Measurements from ENCODE around the gene RO60. TPM values are rescaled to one million over a fixed set of nuclear protein-coding genes. Genes with fewer than 3 reads are reported as not detected.

Gene RO60
- total RNA-seq, 1 experiment from 2014 or later: 74.8 TPM

GRCh38 chr1:193060406-193060805, 994 bp downstream of the RO60 start:
- TSS peak; percentile 62 for BruUV-seq (replicated peaks)
- Histone ChIP-seq H3K4me1 (ENCODE audit: control insufficient read depth, insufficient read depth, low read length) (peaks cover 19% of the 10 kb centered on the region), H3K9me3 (ENCODE audit: control insufficient read depth, insufficient read depth, low read depth, low read length) (no peaks in the 10 kb centered on the region), H3K27ac (ENCODE audit: low read length) (peak overlapping the region; percentile 93), H3K36me3 (ENCODE audit: control insufficient read depth, insufficient read depth, low read length) (peaks cover 22% of the 10 kb centered on the region), H3K4me3 (ENCODE audit: low read depth in 2 of 2, low read length in 2 of 2) (peak overlapping the region; percentile 95), H3K27me3 (ENCODE audit: control insufficient read depth, insufficient read depth, low read length) (no peaks in the 10 kb centered on the region)
- no peak for DNase-seq (ENCODE audit: low read depth, low spot score)
- no peak for TF ChIP-seq CTCF (IDR thresholded peaks at IDR 0.05)
- no peak for TF ChIP-seq POLR2AphosphoS5 (IDR thresholded peaks at IDR 0.05; ENCODE audit: low read depth, low read length)
- no peak for TF ChIP-seq TCF7L2 (IDR thresholded peaks at IDR 0.05; ENCODE audit: low read depth, low read length)
- TF ChIP-seq REST (IDR thresholded peaks at IDR 0.05; ENCODE audit: insufficient read depth in 1 of 2, low read depth in 2 of 2, low read length in 1 of 2): no peak
- no peak for TF ChIP-seq SIN3A (IDR thresholded peaks at IDR 0.05; ENCODE audit: borderline replicate concordance, insufficient read depth, low read depth, low read length)
- CTCF ChIA-PET: no interaction called here
- intact Hi-C loops (cut with micrococcal nuclease; ENCODE audit: unreplicated experiment) (no loop called here), in situ Hi-C loops (cut with HindIII; ENCODE audit: low pct_unique_long_range_greater_than_20kb, low sequenced_read_pairs) (no loop called here)
- ATAC-seq: no peak
- POLR2A ChIA-PET: no interaction called here

- no TSS peak for BruUV-seq (replicated peaks)
- in situ Hi-C loops (cut with HindIII; ENCODE audit: low pct_unique_long_range_greater_than_20kb, low sequenced_read_pairs): no loop called here
- Histone ChIP-seq H3K4me3 (ENCODE audit: low read depth in 2 of 2, low read length in 2 of 2) (peak overlapping the region; percentile 95), H3K27ac (ENCODE audit: low read length) (peak overlapping the region; percentile 93), H3K27me3 (ENCODE audit: control insufficient read depth, insufficient read depth, low read length) (no peaks in the 10 kb centered on the region), H3K4me1 (ENCODE audit: control insufficient read depth, insufficient read depth, low read length) (peaks cover 19% of the 10 kb centered on the region), H3K36me3 (ENCODE audit: control insufficient read depth, insufficient read depth, low read length) (peaks cover 22% of the 10 kb centered on the region), H3K9me3 (ENCODE audit: control insufficient read depth, insufficient read depth, low read depth, low read length) (no peaks in the 10 kb centered on the region)
- ChIA-PET CTCF (no interaction called here), POLR2A (no interaction called here)
- TF ChIP-seq POLR2AphosphoS5 (IDR thresholded peaks at IDR 0.05; ENCODE audit: low read depth, low read length) (no peak), REST (IDR thresholded peaks at IDR 0.05; ENCODE audit: insufficient read depth in 1 of 2, low read depth in 2 of 2, low read length in 1 of 2) (no peak), SIN3A (IDR thresholded peaks at IDR 0.05; ENCODE audit: borderline replicate concordance, insufficient read depth, low read depth, low read length) (no peak), CTCF (IDR thresholded peaks at IDR 0.05) (no peak), TCF7L2 (IDR thresholded peaks at IDR 0.05; ENCODE audit: low read depth, low read length) (no peak)
- intact Hi-C loops (cut with micrococcal nuclease; ENCODE audit: unreplicated experiment): no loop called here
- ATAC-seq (no peak), DNase-seq (ENCODE audit: low read depth, low spot score) (no peak)
Measured at GRCh38 chr1:193060938-193061337, 1.5 kb downstream of the RO60 start.
